HG03520 (cell line): ENCODE data around the gene TMEM107.
A peak's percentile ranks its signal among the peaks of the same experiment; 100 is the strongest.
"Not testable (repeated sequence)": the region's sequence is repeated elsewhere in the genome, so short reads cannot be mapped to it uniquely, and the experiment has no call there.

Experiments used
- ATAC-seq: cut with Tn5 transposase; IDR thresholded peaks from one replicate; pipeline ENCODE4 v1.9.1; 2021; ENCODE audit warnings: mild to moderate bottlenecking, moderate library complexity; ENCODE audit not compliant: unreplicated experiment

TMEM107 gene

DNA sequence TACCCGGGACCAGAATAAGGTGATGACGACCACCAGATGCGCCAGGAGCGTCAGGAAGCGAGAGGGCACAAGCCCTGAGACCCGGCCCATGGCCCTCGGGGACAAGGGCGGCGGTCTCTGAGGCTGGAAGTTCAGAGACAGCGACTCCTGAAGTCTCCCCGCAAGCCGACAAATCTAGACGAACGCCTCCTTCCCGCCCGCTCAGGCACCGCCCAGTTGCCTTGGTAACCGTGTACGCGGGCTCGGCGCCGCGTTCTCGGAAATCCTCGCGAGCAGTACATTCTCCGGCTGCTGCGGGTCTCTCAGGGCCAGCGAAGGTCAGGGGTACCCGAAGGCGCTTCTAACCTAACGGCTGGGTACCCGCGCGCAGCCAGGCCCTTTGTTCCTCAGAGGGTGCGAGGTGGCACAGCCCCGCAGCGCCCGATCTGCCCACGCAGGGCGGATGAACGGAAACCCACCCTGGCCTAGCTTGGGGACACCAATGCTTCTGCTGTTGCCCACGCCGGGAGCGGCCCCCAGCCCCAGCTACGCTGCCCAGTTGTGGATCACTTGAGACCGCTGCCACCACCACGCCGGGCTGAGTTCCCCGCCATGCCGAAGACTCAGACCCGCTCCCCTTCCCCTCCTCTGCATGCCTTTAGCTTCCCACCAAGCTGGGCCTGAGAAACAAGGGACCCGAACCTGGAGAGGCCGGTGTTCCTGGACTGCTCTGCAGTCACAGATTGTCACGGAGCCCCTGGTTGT lies at the start of gene TMEM107:
TMEM107 (minus strand) TSS at position 184 of the 744 bp plus-strand sequence; CDS start at position 90, 94 bp downstream.
- ATAC-seq = peak; percentile 34

DNA sequence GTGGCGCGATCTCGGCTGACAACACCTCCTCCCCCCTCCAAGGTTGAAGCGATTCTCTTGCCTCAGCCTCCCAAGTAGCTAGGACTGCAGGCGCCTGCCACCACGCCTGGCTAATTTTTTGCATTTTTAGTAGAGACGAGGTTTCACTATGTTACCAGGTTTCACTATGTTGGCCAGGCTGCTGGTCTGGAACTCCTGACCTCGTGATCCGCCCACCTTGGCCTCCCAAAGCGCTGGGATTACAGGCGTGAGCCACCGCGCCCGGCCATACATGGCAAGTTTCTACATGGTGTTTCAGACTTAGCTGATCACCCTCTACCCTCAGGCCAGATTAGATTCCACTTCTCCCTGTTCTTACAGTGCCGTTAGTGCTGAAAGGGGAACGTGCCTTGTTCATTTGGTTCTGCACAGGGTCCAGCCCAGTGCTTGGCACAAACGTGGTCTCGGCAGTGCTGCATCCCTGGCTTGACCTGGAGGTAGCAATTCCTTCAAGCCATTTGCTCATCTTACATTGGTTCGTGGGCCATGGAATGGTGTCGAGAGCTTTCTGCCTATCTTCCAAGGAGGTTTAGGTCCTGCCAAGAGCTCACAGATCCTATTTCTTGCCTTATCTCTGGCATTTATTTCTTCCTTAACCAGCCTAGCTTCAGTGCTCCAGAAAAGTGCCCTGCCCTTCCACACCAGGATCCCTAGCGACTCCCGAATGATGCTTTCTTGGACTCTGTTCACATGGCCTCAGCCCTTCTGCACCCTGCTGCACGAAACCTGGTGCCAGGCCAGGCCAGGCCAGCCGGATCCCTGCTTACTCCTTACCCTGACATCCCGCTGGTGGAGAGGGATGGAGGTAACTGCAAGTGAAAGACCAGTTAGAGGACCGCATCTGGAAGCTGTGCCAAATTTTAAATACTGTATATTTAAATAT lies 49.0 kb upstream of the TMEM107 start:
- no peak for ATAC-seq

DNA sequence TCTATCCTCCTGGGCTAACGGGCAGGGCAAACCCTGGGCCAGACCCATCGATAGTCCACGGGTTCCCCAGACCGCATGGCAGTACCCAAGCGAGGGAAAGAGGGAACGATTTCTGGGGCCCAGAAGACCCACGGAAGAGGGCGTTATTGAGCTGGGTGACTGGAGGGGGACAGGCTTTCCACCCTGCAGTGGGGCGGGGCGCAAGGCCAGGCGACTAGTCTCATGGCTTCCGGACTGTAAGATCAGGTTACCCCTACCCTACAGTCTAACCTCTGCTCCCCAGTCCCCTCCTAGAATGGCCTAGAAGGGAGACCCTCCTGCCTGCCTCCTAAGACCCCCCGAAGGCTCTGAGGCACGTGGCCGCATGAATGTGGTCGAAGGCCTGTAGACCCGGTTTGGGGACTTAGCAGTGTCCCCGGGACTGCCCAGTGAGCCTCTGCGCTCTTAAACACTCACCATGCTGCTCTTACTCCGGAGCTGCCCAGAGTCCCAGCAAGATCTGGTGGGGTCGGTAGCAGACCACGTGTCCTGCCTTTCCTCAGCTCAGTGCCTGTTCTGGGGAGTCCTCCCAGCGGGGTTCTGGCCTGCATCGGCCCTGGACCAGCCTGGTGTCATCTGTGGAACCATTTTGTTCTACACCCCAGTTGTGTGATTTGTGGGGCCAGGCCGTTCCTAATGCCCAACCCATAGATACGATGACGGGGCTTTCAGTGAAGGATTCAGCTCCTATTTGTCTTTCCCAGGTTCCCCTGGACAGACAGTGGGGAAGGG lies 47.4 kb upstream of the TMEM107 start:
- ATAC-seq = no peak

DNA sequence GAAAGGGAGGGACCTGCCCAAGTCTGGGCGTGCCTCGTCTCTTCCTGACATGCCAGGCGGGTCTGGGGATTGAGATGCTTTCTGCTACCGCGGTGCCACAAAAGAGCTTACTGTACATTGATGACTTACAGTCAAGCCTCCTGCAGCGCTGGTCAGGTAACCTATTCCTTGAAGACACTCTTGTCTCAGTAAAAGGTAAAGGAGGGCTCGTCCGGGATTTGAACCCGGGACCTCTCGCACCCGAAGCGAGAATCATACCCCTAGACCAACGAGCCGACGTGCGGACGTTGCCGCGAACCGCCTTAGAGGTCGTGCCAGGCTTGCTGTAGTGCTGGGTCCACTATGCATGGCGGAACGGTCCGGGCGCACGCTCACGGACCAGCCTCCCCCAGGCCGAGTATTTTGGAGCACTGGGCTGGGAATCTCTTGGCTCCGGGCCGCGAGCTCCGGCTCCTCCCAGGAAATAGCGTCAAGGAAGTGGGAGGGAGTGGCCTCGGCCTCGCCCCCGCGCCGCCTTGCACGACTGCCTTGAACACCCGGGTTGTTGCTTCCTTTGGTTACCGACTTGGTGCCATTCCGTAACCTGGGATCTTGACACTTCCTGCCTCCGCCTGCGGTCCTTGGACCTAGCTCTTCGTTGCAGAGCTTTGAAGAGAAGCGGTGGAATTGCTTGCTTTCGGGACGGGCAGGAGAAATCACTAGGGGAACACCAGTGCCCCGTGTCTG lies 46.6 kb upstream of the TMEM107 start:
- peak; percentile 22 for ATAC-seq

DNA sequence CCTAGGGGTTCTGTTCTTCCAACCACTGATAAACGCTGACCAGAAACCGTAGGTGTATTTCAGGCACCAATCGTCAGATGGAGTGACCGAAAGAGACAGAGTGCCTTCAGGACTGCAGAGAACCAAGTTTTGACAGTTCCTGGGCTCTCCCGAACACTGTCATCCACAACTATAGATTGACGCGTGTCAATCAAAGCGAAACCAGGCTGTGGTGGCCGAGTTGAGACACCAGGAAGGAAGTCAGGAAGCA lies 46.1 kb upstream of the TMEM107 start:
- ATAC-seq = no peak

DNA sequence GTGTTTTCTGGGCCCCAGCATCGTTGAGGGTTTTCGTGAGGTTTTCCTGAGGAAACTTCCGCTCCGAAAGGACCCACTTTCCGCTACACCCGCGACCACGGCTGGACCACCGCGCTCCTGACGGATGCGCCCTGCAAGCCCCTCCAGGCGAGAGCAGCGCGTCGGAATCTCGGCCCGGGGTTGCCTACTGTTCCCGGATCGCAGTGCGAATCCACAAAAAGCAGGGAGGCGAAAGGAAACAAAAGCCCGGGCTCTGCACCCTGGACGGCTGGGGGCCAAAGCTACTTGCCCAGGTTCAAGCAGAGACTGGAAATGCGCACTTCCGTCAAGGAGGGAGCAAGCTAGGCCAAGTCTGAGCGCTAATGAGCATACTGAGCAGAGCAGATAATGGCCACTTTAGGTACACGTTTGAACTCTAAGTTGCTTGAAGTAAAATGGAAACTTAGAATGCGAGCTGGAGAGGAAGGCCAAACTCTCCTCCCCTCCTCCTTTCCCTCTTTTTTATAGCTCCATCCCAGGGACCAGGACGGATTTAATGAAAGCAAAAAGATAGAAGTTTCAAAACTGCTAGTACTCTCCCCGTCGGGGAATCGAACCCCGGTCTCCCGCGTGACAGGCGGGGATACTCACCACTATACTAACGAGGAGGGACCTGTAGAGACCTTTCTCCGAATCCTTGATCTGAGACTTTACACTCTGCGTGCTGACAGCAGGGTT lies 45.6 kb upstream of the TMEM107 start:
- ATAC-seq = peak; percentile 38

DNA sequence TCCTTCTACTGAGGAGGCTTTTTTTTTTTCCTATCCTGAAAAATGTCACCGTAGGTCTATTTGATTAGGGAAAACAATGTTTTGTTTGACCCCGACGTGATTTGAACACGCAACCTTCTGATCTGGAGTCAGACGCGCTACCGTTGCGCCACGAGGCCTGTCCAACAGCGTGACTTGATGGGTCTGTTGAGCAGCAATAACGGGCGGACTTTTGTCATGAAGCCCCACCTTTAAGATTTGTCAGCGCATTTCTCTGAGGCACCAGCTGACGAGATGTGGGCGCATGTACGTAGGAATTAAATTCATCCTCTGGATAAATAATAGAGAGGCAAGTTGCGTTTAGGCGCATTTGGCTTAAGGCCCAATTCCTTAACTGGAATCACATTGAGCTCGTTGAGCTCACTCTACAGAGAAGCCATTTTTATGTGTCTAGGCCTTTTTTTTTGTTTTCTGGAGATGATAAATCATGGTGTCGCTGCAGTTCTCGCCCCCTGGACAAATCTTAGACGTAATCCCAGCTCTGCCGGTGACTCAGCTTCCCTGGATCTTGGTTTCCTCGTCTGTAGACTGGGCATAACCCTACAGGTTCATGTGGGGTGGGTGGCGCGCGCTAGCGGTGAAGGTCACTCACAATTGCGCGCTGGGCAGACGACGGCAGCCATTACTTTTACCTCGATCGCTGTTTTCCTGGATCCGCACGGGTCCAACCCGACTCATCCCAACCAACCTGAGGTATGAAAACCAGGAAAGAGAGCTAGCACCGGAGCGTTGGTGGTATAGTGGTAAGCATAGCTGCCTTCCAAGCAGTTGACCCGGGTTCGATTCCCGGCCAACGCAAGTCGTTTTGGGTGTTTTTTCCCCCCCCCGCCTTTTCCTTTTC lies 44.8 kb upstream of the TMEM107 start:
- ATAC-seq = no peak

DNA sequence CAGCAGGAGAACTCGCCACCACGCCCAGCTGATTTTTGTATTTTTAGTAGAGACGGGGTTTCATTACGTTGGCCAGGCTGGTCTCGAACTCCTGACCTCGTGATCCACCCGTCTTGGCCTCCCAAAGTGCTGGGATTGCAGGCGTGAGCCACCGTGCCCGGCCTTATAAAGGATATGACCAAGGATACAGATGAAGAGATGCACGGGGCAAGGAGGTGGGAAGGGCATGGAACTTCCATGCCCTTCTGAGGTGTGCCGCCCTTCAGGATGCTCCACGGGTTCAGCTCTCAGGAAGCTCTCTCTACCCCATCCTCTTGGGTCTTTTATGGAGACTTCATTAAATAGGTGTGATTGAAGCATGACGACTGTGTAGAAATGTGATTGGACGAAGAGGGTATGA lies 37.8 kb upstream of the TMEM107 start:
- ATAC-seq = not testable (repeated sequence)

DNA sequence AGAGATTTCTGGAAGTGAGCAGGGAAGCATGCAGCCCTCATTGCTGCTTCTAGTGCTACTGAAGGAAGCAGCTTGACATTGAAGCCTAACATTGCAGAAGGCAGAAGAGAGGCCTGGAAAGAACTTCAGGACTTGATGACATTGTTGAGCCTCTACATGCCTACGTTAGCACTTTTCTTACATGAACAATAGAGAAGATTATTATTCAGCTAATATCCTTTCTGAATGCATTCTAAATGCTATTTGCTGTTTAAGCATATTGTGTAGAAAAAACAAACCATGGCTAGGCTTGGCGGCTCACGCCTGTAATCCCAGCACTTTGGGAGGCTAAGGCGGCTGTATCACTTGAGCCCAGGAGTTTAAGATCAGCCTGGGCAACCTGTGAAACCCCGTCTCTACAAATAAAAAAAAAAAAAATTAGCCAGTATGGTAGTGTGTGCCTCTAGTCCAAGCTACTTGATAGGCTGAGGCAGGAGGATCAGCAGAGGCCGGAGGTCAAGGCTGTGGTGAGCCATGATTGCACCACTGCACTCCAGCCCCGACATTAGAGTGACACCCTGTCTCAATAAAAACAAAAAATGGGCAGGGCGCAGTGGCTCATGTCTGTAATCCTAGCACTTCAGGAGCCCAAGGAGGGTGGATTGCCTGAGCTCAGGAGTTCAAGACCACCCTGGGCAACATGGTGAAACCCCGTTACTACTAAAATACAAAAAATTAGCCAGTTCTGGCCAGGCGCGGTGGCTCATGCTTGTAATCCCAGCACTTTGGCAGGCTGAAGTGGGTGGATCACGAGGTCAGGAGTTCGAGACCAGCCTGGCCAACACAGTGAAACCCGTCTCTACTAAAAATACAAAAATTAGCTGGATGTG lies 36.4 kb upstream of the TMEM107 start:
- ATAC-seq = no peak

DNA sequence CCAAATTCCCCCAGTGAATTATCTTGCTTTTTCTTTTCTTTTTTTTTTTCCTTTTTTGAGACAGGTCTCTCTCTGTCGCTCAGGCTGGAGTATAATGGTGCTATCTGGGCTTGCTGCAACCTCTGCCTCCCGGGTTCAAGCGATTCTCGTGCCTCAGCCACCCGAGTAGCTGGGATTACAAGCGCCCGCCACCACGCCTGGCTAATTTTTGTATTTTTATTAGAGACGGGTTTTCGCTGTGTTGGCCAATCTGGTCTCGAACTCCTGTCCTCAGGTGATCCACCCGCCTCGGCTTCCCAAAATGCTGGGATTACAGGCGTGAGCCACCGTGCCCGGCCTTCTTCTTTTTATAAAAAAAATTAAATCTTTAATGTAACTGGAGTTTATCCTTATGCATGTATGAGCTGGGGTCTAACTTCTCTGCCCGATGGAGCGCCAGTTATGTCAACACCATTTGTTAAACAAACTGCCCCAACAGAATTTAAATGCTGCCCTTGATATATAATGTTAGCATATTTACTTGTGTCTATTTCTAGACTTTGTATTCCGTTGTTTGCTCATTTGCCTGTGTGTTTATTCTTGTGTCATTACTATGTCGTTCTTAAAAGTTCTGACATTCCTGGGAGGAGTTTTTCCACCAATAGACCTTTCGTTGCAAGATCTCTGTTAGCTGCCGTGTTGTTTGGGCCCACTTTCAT lies 34.7 kb upstream of the TMEM107 start:
- no peak for ATAC-seq

DNA sequence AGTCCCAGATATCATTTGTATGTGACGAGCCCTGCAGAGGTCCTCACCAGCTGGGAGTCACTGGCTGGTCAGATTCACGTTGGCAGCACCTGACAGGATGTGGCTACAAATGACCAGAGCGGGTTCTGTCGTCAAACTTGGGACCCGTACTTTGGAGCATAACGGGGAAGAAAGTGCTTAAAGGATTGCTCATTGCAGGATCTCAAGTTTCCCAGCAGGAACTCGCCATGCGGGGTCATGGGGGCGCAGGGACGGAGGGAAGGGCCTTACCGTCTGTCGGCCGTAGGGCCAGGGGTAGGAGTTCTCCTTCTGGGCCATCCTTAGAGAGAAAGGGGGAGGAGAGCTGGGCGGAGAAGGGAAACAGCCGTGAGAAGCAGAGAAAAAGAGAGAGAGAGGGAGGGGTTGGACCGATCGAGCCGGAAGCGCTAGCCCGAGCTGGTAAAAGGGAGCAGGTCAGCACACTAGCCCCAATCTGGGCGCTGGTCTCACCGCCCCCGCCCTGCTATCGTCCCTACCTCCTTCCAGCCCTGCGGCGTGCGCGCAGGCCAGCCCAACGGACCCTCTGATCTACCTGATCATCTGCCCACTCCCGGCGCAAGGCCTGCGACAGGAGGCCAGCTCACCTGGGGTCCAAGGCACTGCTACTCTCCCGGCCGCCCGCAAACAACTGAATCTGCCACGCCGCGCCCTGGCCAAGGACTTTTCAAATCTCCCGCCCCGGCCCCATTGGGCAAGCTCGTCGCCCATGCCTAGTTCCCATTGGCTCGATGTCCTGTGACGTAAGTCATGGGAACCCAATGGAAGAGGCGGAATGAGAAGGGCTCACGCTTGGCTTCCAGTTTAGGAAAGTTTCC lies 34.0 kb upstream of the TMEM107 start, which contains the start of gene AURKB:
AURKB (minus strand) TSS at position 669 of the 854 bp plus-strand sequence; CDS start at position 318, 351 bp downstream.
- ATAC-seq = peak; percentile 81

DNA sequence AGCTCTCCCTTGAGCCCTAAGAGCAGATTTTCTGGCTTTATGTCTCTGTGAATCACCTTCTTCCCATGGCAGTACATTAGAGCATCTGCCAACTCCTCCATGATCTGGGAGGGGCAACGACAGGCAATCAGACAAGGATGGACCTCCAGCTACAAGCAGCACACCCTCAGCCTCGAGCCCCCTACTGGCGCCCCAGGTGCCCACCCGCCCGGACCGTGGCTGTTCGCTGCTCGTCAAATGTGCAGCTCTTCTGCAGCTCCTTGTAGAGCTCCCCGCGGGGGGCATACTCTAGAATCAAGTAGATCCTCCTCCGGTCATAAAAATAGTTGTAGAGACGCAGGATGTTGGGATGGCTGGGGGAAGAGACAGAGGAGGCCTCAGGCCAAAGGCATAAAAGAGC lies 30.4 kb upstream of the TMEM107 start:
- ATAC-seq = no peak

DNA sequence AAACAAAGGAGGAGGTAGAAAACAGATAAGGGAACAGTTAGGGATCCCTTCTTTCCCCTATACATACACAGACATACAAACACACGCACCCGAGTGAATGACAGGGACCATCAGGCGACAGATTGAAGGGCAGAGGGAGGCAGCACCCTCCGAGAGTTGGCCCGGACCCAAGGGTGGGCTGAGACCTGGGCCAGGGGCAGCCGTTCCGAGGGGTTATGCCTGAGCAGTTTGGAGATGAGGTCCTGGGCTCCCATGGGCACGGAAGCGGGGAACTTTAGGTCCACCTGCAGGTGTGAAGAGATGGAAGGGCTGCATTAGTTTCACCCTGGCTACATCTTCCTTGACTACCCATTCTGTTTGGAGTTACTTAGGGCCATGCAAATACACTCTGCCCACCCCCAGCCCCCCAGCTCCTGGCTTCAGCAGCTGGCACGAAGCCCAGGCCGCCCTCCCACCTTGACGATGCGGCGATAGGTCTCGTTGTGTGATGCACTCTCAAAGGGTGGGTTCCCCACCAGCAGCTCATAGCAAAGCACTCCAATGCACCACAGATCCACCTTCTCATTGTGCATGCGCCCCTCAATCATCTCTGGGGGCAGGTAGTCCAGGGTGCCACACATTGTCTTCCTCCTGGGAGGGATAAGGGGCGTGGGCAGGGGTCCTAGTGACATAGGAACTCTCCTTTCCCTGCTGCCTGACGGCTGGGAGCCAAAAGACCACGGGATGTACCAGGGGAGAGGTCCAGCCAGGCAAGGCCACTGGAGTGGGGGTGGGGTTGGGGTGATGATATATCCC lies 28.8 kb upstream of the TMEM107 start:
- no peak for ATAC-seq

DNA sequence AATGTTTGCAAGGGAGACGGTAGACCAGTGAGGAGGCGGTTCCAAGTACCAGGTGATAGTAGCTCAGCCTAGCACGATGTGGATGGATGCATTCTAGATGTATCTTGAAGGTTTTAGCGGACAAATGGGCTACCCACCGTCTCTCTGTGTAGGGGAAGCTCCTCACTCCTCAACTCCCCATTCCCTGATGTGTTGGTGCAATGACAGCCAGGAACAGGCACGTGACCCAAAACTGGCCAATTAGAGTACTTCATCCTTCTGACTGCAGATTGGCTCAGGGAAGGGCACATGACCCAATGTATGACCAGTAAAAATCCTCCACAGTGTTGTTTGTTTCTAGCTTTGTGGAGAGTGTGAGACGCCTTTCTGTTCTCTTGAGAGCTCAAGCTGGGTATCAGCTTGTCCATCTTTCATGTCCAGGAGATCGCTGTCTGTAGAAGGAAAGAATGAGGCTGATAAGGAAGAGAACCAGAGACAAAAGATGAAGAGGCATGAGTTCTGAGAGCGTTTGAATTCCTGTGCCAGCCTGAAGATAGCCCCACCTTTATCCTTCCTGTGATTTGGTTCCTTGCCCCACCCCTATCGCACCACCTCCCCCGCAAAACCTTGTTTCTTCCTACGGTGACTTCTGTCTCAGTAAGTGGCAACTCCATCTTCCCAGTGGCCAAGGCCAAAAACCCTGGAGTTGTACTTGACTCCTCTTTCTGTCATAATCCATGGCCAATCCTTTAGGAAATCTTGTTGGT lies 16.1 kb upstream of the TMEM107 start:
- no peak for ATAC-seq

DNA sequence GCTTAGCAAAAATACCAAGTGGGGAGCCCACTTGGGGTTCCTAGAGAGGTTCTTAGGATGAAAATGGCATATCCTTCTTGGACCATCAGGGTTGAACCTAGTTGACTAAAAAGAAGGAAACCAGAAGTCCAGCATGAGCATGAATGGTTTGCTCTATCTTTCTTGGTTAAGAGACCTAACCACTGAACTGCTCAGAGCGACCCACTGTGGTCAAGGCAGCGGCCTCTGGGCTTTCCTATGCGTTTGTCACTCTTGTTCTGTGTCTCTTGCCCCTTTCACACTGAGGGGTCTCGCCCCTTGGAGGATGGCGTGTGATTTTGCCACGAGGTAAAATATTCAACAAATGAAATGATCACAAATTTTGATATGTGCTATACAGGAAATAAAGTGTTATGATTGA lies 14.3 kb upstream of the TMEM107 start:
- ATAC-seq = no peak
